WTC11 (cell line): ENCODE measurements around the gene ZNF516. TPM values are rescaled to one million over a fixed set of nuclear protein-coding genes. Genes with fewer than 3 reads are reported as not detected.
A peak's percentile ranks its signal among the peaks of the same experiment; 100 is the strongest.

ENCODE experiments used
- ATAC-seq: fragments of 200-7000 bp; cut with Tn5 transposase; 2 replicates; pipeline ENCODE4 v1.10.0; 2021; ENCODE audit warnings: mild to moderate bottlenecking, moderate library complexity
- CTCF ChIA-PET: fragments of 300-600 bp; sonication (Branson Sonifier 250); formaldehyde crosslinking; loops from one replicate; lab custom pipeline; 2021; ENCODE audit warnings: antibody characterized with exemption; lab: Charles Lee
- POLR2A ChIA-PET: fragments of 350-600 bp; sonication (Branson Sonifier 250); formaldehyde crosslinking; loops from one replicate; lab custom pipeline; 2021; ENCODE audit warnings: antibody characterized with exemption; lab: Charles Lee
- DNase-seq: peaks from one replicate; pipeline ENCODE4 v3.0.0; 2021; ENCODE audit warnings: low spot score
- H3K27ac Mint-ChIP-seq: 2 replicates; pipeline ENCODE4 v1.8.0; 2021; ENCODE audit warnings: mixed read lengths
- H3K27me3 Mint-ChIP-seq: 2 replicates; pipeline ENCODE4 v1.8.0; 2021; ENCODE audit warnings: low read depth, mild to moderate bottlenecking, moderate library complexity, mixed read lengths
- H3K36me3 Mint-ChIP-seq: 2 replicates; pipeline ENCODE4 v1.8.0; 2021; ENCODE audit warnings: mixed read lengths
- H3K4me1 Mint-ChIP-seq: 2 replicates; pipeline ENCODE4 v1.8.0; 2022; ENCODE audit warnings: mixed read lengths
- H3K4me3 Mint-ChIP-seq: 2 replicates; pipeline ENCODE4 v1.8.0; 2021; ENCODE audit warnings: mild to moderate bottlenecking, moderate library complexity, mixed read lengths
- H3K9me3 Mint-ChIP-seq: 2 replicates; pipeline ENCODE4 v1.8.0; 2021; ENCODE audit warnings: mixed read lengths
- ARID4B ChIP-seq: sonication (generic); formaldehyde crosslinking; IDR thresholded peaks from 2 replicates; pipeline ENCODE4 v1.8.0; 2023; ENCODE audit warnings: missing genetic modification reagents, mild to moderate bottlenecking, borderline replicate concordance
- CTCF ChIP-seq: fragments of 200-600 bp; IDR thresholded peaks from 2 replicates; pipeline ENCODE4 v1.8.0; 2022; ENCODE audit warnings: antibody characterized with exemption
- FOXP1 ChIP-seq: sonication (generic); formaldehyde crosslinking; IDR thresholded peaks from 2 replicates; pipeline ENCODE4 v1.8.0; 2022; ENCODE audit warnings: missing genetic modification reagents, mild to moderate bottlenecking, moderate library complexity, borderline replicate concordance
- GRHL2 ChIP-seq: fragments of 250-450 bp; sonication (Bioruptor Pico); IDR thresholded peaks from 2 replicates; pipeline ENCODE4 v1.8.0; 2022; ENCODE audit warnings: mild to moderate bottlenecking, moderate library complexity; ENCODE audit not compliant: insufficient replicate concordance, severe bottlenecking
- MLX ChIP-seq: sonication (generic); formaldehyde crosslinking; IDR thresholded peaks from 2 replicates; pipeline ENCODE4 v1.8.1; 2023; ENCODE audit warnings: mild to moderate bottlenecking, missing genetic modification reagents, moderate library complexity
- MXD4 ChIP-seq: fragments of 250-450 bp; sonication (Bioruptor Pico); IDR thresholded peaks from 2 replicates; pipeline ENCODE4 v1.8.0; 2021; ENCODE audit warnings: mild to moderate bottlenecking, moderate library complexity, borderline replicate concordance
- NFATC4 ChIP-seq: fragments of 250-450 bp; sonication (Bioruptor Pico); IDR thresholded peaks from 2 replicates; pipeline ENCODE4 v1.9.0; 2021; ENCODE audit warnings: mild to moderate bottlenecking
- NFYB ChIP-seq: sonication (generic); formaldehyde crosslinking; conservative IDR thresholded peaks from 2 replicates; pipeline ENCODE4 v1.8.0; 2022; ENCODE audit warnings: low read depth, missing genetic modification reagents
- NR3C1 ChIP-seq: sonication (generic); formaldehyde crosslinking; conservative IDR thresholded peaks from 2 replicates; pipeline ENCODE4 v1.8.1; 2023; ENCODE audit warnings: low read depth, mild to moderate bottlenecking, missing genetic modification reagents
- PRDM15 ChIP-seq: sonication (generic); formaldehyde crosslinking; IDR thresholded peaks from 2 replicates; pipeline ENCODE4 v1.8.0; 2022; ENCODE audit warnings: missing genetic modification reagents
- TP53 ChIP-seq: sonication (generic); formaldehyde crosslinking; IDR thresholded peaks from 2 replicates; pipeline ENCODE4 v1.8.1; 2023; ENCODE audit warnings: mild to moderate bottlenecking, missing genetic modification reagents
- USF1 ChIP-seq: sonication (generic); formaldehyde crosslinking; IDR thresholded peaks from 2 replicates; pipeline ENCODE4 v1.8.0; 2022; ENCODE audit warnings: mild to moderate bottlenecking, missing genetic modification reagents
- ZBTB43 ChIP-seq: sonication (generic); formaldehyde crosslinking; IDR thresholded peaks from 2 replicates; pipeline ENCODE4 v1.8.1; 2023; ENCODE audit warnings: mild to moderate bottlenecking, missing genetic modification reagents
- ZMAT4 ChIP-seq: fragments of 250-450 bp; sonication (Bioruptor Pico); IDR thresholded peaks from 2 replicates; pipeline ENCODE4 v1.9.0; 2021; ENCODE audit warnings: mild to moderate bottlenecking
- ZNF219 ChIP-seq: sonication (generic); formaldehyde crosslinking; IDR thresholded peaks from 2 replicates; pipeline ENCODE4 v1.8.0; 2023; ENCODE audit warnings: missing genetic modification reagents, mild to moderate bottlenecking, borderline replicate concordance
- total RNA-seq: library from RNA; stranded (reverse); gene quantifications from 3 replicates; pipeline ENCODE4 v1.2.3, GENCODE V29; 2021

ZNF516 gene
- total RNA-seq, 1 experiment from 2014 or later: 58.6 TPM

- POLR2A ChIA-PET: no interaction called here
- H3K4me1 Mint-ChIP-seq: peaks cover 2% of the 10 kb centered on the region
- peaks cover 16% of the 10 kb centered on the region for H3K36me3 Mint-ChIP-seq
- no peaks in the 10 kb centered on the region for H3K9me3 Mint-ChIP-seq
- no peak for TF ChIP-seq PRDM15 (CRISPR knock-in tag)
- CTCF ChIA-PET: no interaction called here
- no peak for ATAC-seq
- H3K27me3 Mint-ChIP-seq: peaks cover 2% of the 10 kb centered on the region; the same call in 1 of the 2 replicates
- H3K4me3 Mint-ChIP-seq: no peak overlapping the region
- no peak for DNase-seq
- H3K27ac Mint-ChIP-seq: no peak overlapping the region
Measured at GRCh38 chr18:76437910-76438309, 57.1 kb downstream of the ZNF516 start.

- H3K4me3 Mint-ChIP-seq: no peak overlapping the region
- DNase-seq (no peak), ATAC-seq (no peak)
- CTCF ChIA-PET: interaction anchor here (1.7 to 2.4 kb wide), 2 partner anchors 250 to 272 kb away, joined by 7 read pairs; no protein-coding TSS in a partner anchor
- peaks cover 2% of the 10 kb centered on the region; the same call in 1 of the 2 replicates for H3K27me3 Mint-ChIP-seq
- H3K4me1 Mint-ChIP-seq: peaks cover 8% of the 10 kb centered on the region
- POLR2A ChIA-PET: no interaction called here
- peak overlapping the region; percentile 42; the same call in 1 of the 2 replicates for H3K27ac Mint-ChIP-seq
- peaks cover 20% of the 10 kb centered on the region for H3K36me3 Mint-ChIP-seq
- H3K9me3 Mint-ChIP-seq: no peaks in the 10 kb centered on the region
- TF ChIP-seq MLX (CRISPR knock-in tag): no peak
- no peak for TF ChIP-seq ARID4B (CRISPR knock-in tag)
- TF ChIP-seq MXD4: no peak
- no peak for TF ChIP-seq NFYB
- TF ChIP-seq GRHL2: no peak
- no peak for TF ChIP-seq NR3C1 (CRISPR knock-in tag)
- TF ChIP-seq ZMAT4: no peak
- no peak for TF ChIP-seq ZNF219
- no peak for TF ChIP-seq FOXP1 (CRISPR knock-in tag)
- TF ChIP-seq TP53 (CRISPR knock-in tag): no peak
- TF ChIP-seq USF1 (CRISPR knock-in tag): no peak
- no peak for TF ChIP-seq ZBTB43
- no peak for TF ChIP-seq CTCF
- TF ChIP-seq NFATC4 (CRISPR knock-in tag): no peak
Measured at GRCh38 chr18:76437011-76437410, 58.0 kb downstream of the ZNF516 start.
